Measurements from ENCODE around the gene SLIT3.

The SLIT3 gene

DNA sequence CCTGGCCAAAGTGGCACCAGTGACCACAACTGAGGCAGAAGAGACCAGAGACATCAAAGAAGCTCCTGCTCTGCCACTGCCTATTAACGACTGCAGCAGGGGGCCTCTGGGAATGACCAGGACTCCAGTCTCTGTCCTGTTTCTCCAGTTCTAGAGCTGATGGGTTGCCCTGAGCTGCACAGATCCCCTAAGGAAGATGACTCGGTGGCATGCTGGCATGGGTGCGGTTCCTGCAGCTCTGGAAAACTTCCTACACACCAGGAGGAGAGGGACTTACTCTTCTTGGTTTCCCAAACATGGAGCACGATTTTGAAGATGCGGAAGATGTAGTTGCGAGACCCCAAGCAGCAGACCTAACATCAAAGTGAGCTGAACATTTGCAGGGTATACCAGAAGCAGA lies 2.7 kb downstream of the SLIT3 start:
- no peak for DNase-seq

- DNase-seq, result no peak
Observed at GRCh38 chr5:169296419-169297143, 4.4 kb downstream of the SLIT3 start.

GRCh38 chr5:169295306-169295705 lies 5.6 kb downstream of the SLIT3 start:
- no peak for DNase-seq

- DNase-seq, result no peak
Observed at GRCh38 chr5:169294621-169295020, 6.3 kb downstream of the SLIT3 start.

GRCh38 chr5:169291877-169292276 lies 9.1 kb downstream of the SLIT3 start:
- no peak for DNase-seq

- DNase-seq, result no peak
Observed at GRCh38 chr5:169290895-169291294, 10.0 kb downstream of the SLIT3 start.

DNA sequence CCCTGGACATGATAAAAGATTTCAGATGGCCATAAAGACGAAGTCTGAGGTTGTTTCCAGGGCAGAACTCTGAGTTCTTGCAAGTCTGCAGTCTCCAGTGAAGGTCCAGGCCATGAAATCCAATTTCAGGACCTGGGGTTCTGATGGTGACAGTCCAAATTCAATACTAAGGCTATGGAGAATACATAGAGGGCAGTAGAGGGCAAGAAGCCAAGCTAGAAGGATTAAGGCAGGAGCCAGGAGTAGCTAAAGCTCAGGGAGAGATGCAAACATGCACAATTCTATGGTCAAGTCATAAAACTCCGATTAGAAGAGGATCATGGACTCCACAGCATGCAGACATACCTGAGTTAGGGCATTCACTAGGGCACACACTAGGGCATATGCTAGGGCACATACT lies 11.4 kb downstream of the SLIT3 start:
- DNase-seq, result no peak

- DNase-seq, result no peak
Observed at GRCh38 chr5:169288066-169288930, 12.6 kb downstream of the SLIT3 start.

DNA sequence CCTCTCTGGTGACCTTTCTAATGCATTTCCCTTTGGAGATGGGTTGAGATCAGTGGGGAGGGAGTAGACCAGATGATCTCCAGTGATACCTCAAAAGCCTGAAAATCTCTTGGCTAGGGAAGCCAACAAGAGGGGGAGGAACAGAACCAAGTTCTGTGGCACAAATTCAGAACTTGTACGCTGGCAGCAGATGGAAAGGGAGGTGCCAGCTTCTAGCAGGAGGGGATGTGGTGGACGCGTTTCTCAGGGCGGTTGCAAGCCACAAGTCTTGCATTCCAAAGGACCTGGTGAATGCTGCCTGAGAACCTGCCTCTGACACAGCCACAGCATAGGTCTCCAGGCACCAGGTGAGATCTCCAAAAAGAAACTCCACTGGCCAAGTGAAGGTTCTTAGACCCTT lies 13.4 kb downstream of the SLIT3 start:
- DNase-seq, result no peak

DNA sequence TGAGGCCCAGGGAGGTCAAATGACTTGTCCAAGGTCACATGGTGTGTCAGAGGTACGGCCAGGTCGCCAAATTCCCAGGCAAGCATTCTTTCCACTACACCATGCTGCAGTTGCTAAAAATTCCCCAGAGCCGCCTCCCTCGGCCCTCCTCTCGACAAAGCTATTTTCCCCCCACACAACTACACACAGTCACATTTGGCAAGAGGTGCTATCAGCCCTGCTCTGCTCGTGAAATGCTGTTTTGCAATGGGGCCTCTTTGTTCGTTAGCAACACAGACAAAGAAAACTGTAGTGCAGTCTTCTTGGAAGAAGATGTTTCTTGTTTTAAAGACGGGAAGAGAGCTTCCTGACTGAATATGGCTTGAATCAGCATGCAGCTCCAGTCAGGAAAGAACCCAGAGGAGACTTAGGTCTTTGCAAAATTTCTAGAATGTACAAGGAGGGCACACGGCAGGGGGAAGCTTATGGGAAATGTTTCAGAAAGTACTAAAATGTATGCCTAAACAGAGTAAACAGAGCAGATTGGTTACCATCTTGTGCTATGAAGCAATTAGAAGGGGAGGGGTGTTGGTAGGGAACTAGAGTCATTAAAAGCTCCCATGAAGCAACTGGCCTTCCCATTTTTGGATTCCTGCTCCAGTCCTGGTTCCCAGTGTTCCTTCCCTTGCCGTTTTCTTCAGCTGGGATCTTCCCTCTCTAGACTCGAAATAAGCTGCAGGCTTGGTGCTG lies 14.2 kb downstream of the SLIT3 start:
- no peak for DNase-seq

GRCh38 chr5:169283887-169284286 lies 17.1 kb downstream of the SLIT3 start:
- no peak for DNase-seq

DNA sequence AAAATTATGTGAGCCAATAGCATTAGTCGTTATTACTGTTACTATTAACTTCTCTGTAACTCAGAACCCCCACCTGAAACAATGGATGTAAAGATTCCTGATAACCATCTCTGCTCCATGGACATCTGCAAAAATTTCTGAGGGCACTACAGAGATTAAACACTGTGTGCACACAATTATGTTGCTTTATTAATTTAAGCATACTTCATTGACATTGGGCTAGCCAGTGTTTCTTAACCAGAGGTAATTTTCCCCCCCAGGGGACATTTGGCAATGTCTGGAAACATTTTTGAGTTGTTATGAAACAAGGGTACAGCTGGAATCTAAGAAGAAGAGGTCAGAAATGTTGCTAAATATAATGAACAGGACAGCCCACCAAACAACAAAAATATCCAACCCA lies 19.3 kb downstream of the SLIT3 start:
- no peak for DNase-seq

DNA sequence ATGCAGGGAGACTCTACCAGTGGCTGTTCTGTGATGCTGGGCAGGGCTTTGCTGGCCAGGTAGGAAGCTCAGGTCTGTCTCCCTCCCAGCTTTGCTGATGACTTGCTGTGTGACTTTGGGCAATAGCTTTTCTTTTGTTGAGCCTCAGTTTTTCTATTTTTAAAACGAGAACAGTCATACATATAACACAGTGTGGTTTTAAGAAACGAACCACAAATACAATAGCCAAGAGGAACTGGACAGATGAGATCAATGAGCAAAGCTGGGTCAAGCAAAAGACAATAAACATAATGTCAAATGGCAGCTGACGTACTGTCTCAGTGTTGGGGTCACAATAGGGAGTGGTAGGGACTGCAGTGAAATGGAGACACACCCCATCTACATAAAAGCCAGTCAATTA lies 20.2 kb downstream of the SLIT3 start:
- DNase-seq, result no peak

DNA sequence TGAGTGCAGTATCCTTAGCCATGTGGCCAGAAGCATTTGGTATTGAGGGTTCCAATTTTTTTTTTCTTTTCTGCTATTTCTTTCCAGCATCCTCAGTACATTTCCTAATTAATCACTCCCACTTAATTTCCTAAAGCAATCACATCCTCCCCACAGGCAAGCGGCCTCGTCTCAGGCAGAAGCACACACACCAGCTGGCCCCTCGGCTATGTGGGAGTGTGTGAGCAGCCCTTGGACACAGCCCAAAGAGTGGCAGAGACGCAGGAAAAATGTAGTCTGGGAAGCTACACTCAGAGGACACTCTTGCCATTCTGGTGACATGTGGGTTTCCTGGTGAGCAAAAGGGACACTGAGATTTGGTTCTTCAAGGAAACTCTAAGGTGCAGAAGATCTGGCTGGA lies 20.7 kb downstream of the SLIT3 start:
- DNase-seq, result no peak

DNA sequence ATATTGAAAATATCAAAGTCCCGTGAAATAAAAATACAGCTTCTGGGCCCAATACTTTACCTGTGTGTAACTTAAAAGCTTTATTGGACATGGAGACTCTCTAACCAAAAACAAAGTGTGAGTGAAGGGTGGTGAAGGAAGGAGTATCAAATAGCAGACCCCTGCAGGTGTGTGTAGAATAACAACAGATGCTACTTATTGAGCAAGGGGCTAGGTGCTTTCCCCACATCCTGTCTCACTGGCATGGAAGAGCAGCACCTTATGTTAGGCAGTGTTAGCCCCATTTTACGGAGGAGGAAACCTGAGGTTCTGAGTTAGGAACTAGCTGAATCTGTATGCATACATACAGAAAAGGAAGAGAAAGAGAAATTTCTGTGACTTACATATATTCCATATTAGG lies 21.8 kb downstream of the SLIT3 start:
- no peak for DNase-seq

DNA sequence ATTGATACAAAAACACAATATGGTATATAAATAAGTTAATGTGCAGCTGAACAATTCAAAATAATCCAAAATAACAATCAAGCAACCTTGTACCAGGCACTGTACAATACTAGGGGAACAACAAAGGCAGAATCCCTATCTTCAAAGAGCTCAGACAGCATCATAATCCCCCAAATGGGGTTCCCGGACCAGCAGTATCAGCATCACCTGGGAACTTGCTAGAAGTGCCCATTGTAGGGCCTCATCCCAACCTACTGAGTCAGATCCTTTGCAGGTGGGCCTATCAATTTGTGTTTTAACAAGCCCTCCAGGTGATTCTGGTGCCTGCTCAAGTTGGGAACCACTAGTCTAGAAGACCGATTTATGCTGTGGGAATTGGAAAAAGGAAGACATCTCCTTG lies 27.1 kb downstream of the SLIT3 start:
- DNase-seq, result no peak

DNA sequence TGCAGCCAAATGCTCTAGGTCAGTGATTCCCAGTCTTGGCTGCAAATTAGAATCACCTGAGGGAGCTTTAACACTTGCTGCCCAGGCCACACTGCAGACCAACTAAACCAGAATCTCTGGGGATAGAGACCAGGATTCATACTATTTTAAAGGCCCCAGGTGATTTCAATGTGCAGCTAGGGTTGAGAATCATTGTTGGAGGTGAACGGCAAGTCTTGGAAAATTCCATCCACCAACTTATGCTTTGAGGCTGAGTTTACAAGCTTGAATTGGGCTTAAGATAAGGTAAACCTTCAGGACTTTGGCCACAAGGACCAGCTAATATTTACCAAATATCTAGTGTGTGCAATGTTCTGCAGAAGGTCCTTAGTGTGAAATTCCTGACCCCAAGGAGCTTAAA lies 27.5 kb downstream of the SLIT3 start:
- DNase-seq, result no peak

GRCh38 chr5:169272731-169273427 lies 28.1 kb downstream of the SLIT3 start:
- DNase-seq, result no peak

DNA sequence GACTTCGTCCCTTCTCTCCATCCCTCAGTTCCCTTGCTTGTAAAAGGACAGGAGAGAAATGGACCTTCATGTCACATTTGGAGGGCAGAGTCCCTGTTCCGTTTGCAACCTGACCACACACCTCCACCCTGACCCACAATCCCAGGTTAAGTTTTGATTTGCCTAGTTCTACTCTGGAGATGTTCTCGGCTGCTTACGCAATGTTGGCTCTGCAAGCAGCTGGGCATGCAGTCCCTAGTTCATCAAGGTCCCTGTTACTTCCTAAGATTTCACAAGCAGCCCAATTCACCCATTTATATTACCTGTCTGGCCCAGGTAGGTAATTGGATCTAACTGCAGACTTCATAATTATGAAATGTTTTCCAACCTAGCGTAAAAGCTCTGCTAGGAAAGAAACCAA lies 28.8 kb downstream of the SLIT3 start:
- no peak for DNase-seq

- DNase-seq, result no peak
Observed at GRCh38 chr5:169270827-169271226, 30.1 kb downstream of the SLIT3 start.

GRCh38 chr5:169268019-169268418 lies 32.9 kb downstream of the SLIT3 start:
- DNase-seq, result no peak

GRCh38 chr5:169265888-169266287 lies 35.1 kb downstream of the SLIT3 start:
- no peak for DNase-seq

DNA sequence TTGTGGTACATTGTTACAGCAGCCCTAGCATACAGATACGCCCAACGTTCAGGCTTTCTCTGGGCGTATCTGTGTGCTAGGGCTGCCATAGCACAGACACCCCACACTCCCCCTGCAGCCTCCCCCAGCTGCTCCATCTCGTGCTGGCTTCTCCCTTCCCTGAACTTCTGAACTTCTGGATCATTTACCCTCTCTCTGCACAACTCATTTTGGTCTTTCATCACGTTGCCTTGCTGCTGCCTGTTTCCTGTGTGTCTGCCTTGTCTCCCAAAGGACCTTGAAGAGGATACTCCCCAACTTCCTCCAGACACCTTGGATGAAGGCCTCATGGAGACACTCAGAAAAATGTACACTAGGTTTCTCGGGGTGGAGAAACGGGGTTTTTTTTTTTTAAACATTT lies 37.3 kb downstream of the SLIT3 start:
- DNase-seq, result no peak
